ENCODE data around the gene PARVB. TPM values are rescaled to one million over a fixed set of nuclear protein-coding genes. Genes with fewer than 3 reads are reported as not detected.

The PARVB gene
- 166 and 168 TPM in 2 replicates for total RNA-seq

GRCh38 chr22:44024288-44024921 is at the start of gene PARVB:
Gene PARVB (plus strand): TSS chr22:44024302. CDS start chr22:44024340, 38 bp downstream.

GRCh38 chr22:44180706-44181032 is 156.6 kb downstream of the PARVB start, which contains the start of gene PARVG:
Gene PARVG (plus strand): TSS chr22:44180925. CDS start chr22:44183330, 2,405 bp downstream.

Other genes starting within 250 kb of the PARVB start
- gene EFCAB6, start 212.0 kb upstream of the PARVB start, total RNA-seq, result under 0.01 and 0.13 TPM in 2 replicates
- not detected in 2 replicates for gene SULT4A1, start 161.8 kb upstream of the PARVB start, total RNA-seq
- not detected in 2 replicates for gene PNPLA5, start 132.3 kb upstream of the PARVB start, total RNA-seq
- gene PNPLA3, start 100.5 kb upstream of the PARVB start, total RNA-seq, result 0.25 and 0.40 TPM in 2 replicates
- gene SAMM50, start 68.9 kb upstream of the PARVB start, total RNA-seq, result 51.5 and 58.8 TPM in 2 replicates
- 0.13 and 0.44 TPM in 2 replicates for gene PARVG, start 156.6 kb downstream of the PARVB start, total RNA-seq

All from mammary microvascular endothelial cell (primary cell).